ENCODE results near the gene C12orf76. TPM values are rescaled to one million over a fixed set of nuclear protein-coding genes. Genes with fewer than 3 reads are reported as not detected.

C12orf76 gene
- total and polyA plus RNA-seq, 2 of the 13 experiments (the other 11 are each of a cell fraction or from before 2014, with no cell fraction given): 15.8 to 38.4 TPM

DNA sequence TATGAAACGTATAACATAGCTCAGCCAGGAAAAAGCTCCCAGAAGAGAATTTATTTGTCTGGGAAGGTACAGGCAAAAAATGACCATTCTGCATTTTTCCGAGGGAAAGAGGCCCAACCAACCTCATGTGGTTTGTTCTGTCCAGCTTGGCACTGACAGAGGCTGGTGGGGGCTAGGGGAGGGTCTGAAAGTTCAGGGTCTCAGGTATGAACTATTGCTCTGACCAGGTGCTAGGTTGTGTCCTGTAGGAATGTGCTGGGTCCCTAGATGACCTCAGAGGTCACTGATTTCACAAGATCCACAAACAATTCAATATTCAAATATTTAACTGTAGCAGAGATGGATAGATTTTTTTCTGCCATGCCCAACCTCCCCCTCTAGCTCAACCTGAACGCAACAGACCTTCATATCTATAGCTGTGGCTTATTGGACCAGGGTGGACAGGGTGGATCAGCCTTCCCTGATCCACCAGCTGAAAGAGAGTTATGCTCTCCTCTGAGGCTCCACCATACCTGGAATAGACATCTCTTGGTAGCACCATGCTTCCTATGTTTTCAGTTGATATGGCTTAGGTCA, 42.9 kb upstream of the C12orf76 start (continued):
- TF ChIP-seq, protein P1, sequence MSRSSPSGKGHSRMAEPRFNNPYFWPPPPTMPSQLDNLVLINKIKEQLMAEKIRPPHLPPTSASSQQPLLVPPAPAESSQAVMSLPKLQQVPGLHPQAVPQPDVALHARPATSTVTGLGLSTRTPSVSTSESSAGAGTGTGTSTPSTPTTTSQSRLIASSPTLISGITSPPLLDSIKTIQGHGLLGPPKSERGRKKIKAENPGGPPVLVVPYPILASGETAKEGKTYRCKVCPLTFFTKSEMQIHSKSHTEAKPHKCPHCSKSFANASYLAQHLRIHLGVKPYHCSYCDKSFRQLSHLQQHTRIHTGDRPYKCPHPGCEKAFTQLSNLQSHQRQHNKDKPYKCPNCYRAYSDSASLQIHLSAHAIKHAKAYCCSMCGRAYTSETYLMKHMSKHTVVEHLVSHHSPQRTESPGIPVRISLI (CRISPR knock-in tag; IDR thresholded peaks at IDR 0.05; ENCODE audit: borderline replicate concordance): peak; percentile 90
- no peak for TF ChIP-seq ZNF33A (CRISPR knock-in tag; IDR thresholded peaks at IDR 0.05; ENCODE audit: borderline replicate concordance)
- TF ChIP-seq BCL6 (CRISPR knock-in tag; IDR thresholded peaks at IDR 0.05): peak; percentile 80
- TF ChIP-seq, protein P2, sequence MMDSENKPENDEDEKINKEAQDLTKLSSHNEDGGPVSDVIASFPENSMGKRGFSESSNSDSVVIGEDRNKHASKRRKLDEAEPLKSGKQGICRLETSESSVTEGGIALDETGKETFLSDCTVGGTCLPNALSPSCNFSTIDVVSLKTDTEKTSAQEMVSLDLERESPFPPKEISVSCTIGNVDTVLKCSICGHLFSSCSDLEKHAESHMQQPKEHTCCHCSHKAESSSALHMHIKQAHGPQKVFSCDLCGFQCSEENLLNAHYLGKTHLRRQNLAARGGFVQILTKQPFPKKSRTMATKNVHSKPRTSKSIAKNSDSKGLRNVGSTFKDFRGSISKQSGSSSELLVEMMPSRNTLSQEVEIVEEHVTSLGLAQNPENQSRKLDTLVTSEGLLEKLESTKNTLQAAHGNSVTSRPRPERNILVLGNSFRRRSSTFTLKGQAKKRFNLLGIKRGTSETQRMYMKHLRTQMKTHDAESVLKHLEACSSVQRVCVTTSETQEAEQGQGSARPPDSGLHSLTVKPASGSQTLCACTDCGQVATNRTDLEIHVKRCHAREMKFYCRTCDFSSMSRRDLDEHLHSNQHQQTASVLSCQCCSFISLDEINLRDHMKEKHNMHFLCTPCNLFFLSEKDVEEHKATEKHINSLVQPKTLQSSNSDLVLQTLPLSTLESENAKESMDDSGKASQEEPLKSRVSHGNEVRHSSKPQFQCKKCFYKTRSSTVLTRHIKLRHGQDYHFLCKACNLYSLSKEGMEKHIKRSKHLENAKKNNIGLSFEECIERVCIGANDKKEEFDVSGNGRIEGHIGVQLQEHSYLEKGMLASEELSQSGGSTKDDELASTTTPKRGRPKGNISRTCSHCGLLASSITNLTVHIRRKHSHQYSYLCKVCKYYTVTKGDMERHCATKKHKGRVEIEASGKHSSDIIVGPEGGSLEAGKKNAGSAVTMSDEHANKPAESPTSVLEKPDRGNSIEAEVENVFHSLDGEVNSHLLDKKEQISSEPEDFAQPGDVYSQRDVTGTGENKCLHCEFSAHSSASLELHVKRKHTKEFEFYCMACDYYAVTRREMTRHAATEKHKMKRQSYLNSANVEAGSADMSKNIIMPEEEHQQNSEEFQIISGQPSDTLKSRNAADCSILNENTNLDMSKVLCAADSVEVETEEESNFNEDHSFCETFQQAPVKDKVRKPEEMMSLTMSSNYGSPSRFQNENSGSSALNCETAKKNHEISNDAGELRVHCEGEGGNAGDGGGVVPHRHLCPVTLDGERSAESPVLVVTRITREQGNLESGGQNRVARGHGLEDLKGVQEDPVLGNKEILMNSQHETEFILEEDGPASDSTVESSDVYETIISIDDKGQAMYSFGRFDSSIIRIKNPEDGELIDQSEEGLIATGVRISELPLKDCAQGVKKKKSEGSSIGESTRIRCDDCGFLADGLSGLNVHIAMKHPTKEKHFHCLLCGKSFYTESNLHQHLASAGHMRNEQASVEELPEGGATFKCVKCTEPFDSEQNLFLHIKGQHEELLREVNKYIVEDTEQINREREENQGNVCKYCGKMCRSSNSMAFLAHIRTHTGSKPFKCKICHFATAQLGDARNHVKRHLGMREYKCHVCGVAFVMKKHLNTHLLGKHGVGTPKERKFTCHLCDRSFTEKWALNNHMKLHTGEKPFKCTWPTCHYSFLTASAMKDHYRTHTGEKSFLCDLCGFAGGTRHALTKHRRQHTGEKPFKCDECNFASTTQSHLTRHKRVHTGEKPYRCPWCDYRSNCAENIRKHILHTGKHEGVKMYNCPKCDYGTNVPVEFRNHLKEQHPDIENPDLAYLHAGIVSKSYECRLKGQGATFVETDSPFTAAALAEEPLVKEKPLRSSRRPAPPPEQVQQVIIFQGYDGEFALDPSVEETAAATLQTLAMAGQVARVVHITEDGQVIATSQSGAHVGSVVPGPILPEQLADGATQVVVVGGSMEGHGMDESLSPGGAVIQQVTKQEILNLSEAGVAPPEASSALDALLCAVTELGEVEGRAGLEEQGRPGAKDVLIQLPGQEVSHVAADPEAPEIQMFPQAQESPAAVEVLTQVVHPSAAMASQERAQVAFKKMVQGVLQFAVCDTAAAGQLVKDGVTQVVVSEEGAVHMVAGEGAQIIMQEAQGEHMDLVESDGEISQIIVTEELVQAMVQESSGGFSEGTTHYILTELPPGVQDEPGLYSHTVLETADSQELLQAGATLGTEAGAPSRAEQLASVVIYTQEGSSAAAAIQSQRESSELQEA (CRISPR knock-in tag; IDR thresholded peaks at IDR 0.05; ENCODE audit: not compliant biosample characterization): no peak
- TF ChIP-seq GABPA (IDR thresholded peaks at IDR 0.05; ENCODE audit: low read depth, low read length): no peak
- peak; percentile 62 for TF ChIP-seq GABPA (CRISPR knock-in tag; IDR thresholded peaks at IDR 0.05; ENCODE audit: low read depth)
- no peak for TF ChIP-seq TBP (CRISPR knock-in tag; IDR thresholded peaks at IDR 0.05)
- no peak for TF ChIP-seq JDP2 (CRISPR knock-in tag; IDR thresholded peaks at IDR 0.05; ENCODE audit: borderline replicate concordance)
- no peak for TF ChIP-seq ZNF101 (CRISPR knock-in tag; IDR thresholded peaks at IDR 0.05; ENCODE audit: borderline replicate concordance, low read depth)
- TF ChIP-seq ZNF44 (CRISPR knock-in tag; IDR thresholded peaks at IDR 0.05): no peak

Data from HepG2 (cell line).